Lower leg skin (tissue), 4 donors: Measurements from ENCODE around the gene NR6A1. TPM values are rescaled to one million over a fixed set of nuclear protein-coding genes. Genes with fewer than 3 reads are reported as not detected.

Experiments used
- DNase-seq, 2 donors: peaks; one replicate each; pipeline ENCODE4 v3.0.0-alpha.2; 2019; ENCODE audit warnings: low spot score in 2 of 2
- H3K4me3 ChIP-seq: fragments of 200-600 bp; sonication (generic); 2 replicates; pipeline ENCODE4 v1.5.1; 2017; ENCODE audit warnings: mild to moderate bottlenecking, low read depth; ENCODE audit not compliant: poor library complexity, severe bottlenecking
- CTCF ChIP-seq, 3 donors: fragments of 450-650 bp; IDR thresholded peaks; one replicate each; pipeline ENCODE4 v1.5.1; 2016; ENCODE audit warnings: antibody characterized with exemption in 3 of 3, mild to moderate bottlenecking in 3 of 3, moderate library complexity in 2 of 3
- POLR2A ChIP-seq, 2 donors: fragments of 450-650 bp; IDR thresholded peaks; one replicate each; pipeline ENCODE4 v1.6.1; 2016 to 2017; ENCODE audit warnings: antibody characterized with exemption in 2 of 2, mild to moderate bottlenecking in 1 of 2, moderate library complexity in 1 of 2
- WGBS, 2 donors: methylation state at CpG; one replicate each; pipeline ENCODE4 v1.1.5; 2018; 5-methylcytosine and 5-hydroxymethylcytosine counted together
- intact Hi-C: fragments of 100-400 bp; cut with DNase I; formaldehyde crosslinking; loops from one replicate; pipeline ENCODE4 v1.15.0; 2023; ENCODE audit warnings: low total_unique reads
- total RNA-seq, 4 donors: library from RNA; depleted of rRNA; stranded (reverse); fragments of >200 nt; gene quantifications; one replicate each; pipeline ENCODE4 v1.1.0, GENCODE V29; 2016

NR6A1 gene
- total RNA-seq, 4 donors from 2014 or later: 3.0 to 4.9 (median 3.8) TPM

- 90 to 95% methylated on average over 1 of the region's 1 CpG for WGBS, 2 donors
- H3K4me3 ChIP-seq: no peak overlapping the region
- TF ChIP-seq CTCF (IDR thresholded peaks at IDR 0.05) (no peak), POLR2A (IDR thresholded peaks at IDR 0.05) (no peak)
- no peak for DNase-seq
- intact Hi-C loops: no loop called here
Observed at GRCh38 chr9:124708633-124709291, 62.3 kb downstream of the NR6A1 start.

GRCh38 chr9:124708074-124708473 lies 63.0 kb downstream of the NR6A1 start:
- intact Hi-C loops: no loop called here
- TF ChIP-seq CTCF (IDR thresholded peaks at IDR 0.05) (no peak), POLR2A (IDR thresholded peaks at IDR 0.05) (no peak)
- DNase-seq: no peak
- no peak overlapping the region for H3K4me3 ChIP-seq
- WGBS, 2 donors: 30 to 43% methylated on average over 2 of the region's 2 CpGs

- no peak for DNase-seq
- TF ChIP-seq CTCF (IDR thresholded peaks at IDR 0.05): no peak
- no peak for TF ChIP-seq POLR2A (IDR thresholded peaks at IDR 0.05)
- WGBS, 2 donors: 61 to 65% methylated on average over 3 of the region's 3 CpGs
- H3K4me3 ChIP-seq: no peak overlapping the region
- intact Hi-C loops: no loop called here
Observed at GRCh38 chr9:124707666-124708065, 63.4 kb downstream of the NR6A1 start.

GRCh38 chr9:124706685-124707084 lies 64.4 kb downstream of the NR6A1 start:
- H3K4me3 ChIP-seq: no peak overlapping the region
- no peak for DNase-seq
- intact Hi-C loops: no loop called here
- 94 to 97% methylated on average over 7 of the region's 7 CpGs for WGBS, 2 donors
- TF ChIP-seq CTCF (IDR thresholded peaks at IDR 0.05): no peak
- TF ChIP-seq POLR2A (IDR thresholded peaks at IDR 0.05): no peak

GRCh38 chr9:124699575-124699974 lies 71.5 kb downstream of the NR6A1 start:
- no peak for DNase-seq
- 87 to 93% methylated on average over 5 of the region's 5 CpGs for WGBS, 2 donors
- intact Hi-C loops: no loop called here
- TF ChIP-seq POLR2A (IDR thresholded peaks at IDR 0.05) (no peak), CTCF (IDR thresholded peaks at IDR 0.05) (no peak)
- H3K4me3 ChIP-seq: no peak overlapping the region

- H3K4me3 ChIP-seq: no peak overlapping the region
- DNase-seq: no peak
- TF ChIP-seq CTCF (IDR thresholded peaks at IDR 0.05): no peak
- no peak for TF ChIP-seq POLR2A (IDR thresholded peaks at IDR 0.05)
- 52 to 57% methylated on average over 6 of the region's 6 CpGs for WGBS, 2 donors
- intact Hi-C loops: no loop called here
Observed at GRCh38 chr9:124698265-124698664, 72.8 kb downstream of the NR6A1 start.
